ENCODE data around the gene SETD3. TPM values are rescaled to one million over a fixed set of nuclear protein-coding genes. Genes with fewer than 3 reads are reported as not detected.

SETD3 gene
- total RNA-seq, 2 donors from 2014 or later: 84.2 to 114 TPM

DNA sequence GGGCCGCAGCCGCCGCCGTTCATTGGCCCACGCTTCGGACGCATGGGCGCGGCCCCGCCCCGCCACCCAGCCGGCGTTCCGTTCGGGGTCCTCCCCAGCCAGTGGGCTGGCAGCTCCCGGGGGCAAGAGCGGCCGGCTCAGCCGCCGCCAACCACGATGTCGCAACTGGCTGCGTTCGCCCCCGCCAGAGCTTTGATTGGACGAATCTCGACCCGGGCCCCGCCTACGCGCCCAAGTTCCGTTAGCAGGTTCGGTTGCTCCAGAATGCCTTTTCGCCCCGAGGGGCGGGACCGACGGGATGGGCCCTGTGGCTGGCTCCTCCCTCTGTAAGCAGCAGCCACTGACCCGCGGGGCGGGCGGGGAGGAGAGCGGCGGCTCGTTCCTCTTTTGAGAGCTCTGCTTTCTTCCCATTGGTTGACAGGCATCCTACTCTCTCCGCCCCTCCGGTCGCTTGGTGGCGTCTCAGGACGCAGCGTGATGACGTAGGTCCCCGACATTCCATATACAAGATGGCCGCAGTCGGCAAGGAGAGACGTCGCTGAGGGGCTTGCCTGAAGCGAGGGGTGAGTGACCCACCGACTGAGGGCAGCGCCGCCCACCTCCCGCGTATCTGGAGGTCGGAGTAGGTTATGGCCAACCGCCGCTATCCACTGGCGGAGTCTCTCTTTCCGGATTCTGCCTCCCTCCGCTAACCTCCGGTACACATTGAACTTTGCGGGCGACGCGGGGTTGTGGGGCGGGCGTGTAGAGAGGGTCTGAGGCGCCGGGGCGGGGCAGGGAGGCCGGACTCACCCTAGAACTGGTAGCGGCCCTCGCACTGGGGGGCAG, 472 bp upstream of the SETD3 start, which contains the start of gene CCNK:
CCNK (plus strand) TSS at position 493 of the 828 bp plus-strand sequence. CDS start 11,269 bp downstream, outside the sequence.
- Histone ChIP-seq H3K27ac (peak within 1 kb of the TSS; percentile 92 to 95), H3K4me1 (peaks cover 0 to 53% of the 10 kb centered on the region in 2 donors)

DNA sequence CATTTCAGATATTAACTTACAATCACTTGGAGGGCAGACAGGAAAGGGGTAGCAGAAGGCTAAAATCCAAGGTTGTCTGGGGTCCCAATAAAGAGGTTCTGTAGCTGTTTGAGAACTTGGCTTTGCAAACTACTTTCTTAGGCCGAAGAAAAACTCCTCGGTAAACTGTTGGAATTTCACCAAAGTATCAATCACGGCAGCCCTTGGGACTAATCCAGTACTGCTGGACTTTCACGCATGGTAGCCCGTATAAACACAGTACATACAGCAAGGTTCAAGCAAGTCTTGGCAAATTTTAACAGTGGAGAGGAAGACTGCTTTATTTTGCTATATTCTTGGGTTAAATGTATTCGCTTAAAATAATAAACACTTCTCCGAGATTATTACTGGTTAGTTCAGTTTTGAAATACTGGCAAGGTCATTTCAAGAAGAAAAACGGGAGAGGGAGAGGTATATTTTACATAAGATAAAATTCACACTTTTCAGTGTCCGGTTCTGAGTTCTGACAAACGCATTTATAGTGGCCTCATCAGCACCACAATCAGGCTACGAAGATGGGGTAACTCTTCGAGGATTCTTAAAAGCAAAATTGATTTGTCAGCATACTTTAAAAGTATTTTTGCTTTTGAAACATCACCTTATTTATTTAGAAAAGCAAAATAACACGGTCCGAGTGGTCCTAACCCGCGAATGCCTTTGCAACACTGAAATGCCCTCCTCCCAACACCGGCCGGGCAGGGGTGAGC, 1.3 kb downstream of the SETD3 start:
- H3K4me1 ChIP-seq: peaks cover 0 to 64% of the 10 kb centered on the region in 2 donors
- no peaks in the 10 kb centered on the region for H3K36me3 ChIP-seq
- no peaks in the 10 kb centered on the region for H3K9me3 ChIP-seq
- TF ChIP-seq, protein P1, sequence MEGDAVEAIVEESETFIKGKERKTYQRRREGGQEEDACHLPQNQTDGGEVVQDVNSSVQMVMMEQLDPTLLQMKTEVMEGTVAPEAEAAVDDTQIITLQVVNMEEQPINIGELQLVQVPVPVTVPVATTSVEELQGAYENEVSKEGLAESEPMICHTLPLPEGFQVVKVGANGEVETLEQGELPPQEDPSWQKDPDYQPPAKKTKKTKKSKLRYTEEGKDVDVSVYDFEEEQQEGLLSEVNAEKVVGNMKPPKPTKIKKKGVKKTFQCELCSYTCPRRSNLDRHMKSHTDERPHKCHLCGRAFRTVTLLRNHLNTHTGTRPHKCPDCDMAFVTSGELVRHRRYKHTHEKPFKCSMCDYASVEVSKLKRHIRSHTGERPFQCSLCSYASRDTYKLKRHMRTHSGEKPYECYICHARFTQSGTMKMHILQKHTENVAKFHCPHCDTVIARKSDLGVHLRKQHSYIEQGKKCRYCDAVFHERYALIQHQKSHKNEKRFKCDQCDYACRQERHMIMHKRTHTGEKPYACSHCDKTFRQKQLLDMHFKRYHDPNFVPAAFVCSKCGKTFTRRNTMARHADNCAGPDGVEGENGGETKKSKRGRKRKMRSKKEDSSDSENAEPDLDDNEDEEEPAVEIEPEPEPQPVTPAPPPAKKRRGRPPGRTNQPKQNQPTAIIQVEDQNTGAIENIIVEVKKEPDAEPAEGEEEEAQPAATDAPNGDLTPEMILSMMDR (IDR thresholded peaks at IDR 0.05): no peak
- H3K27ac ChIP-seq: peak overlapping the region; percentile 90 to 95
- peak overlapping the region; percentile 84 to 97 for H3K4me3 ChIP-seq
- H3K27me3 ChIP-seq: no peaks in the 10 kb centered on the region
- no peak for DNase-seq (ENCODE audit: low spot score)

More for the DNA sequence above, 472 bp upstream of the SETD3 start, which contains the start of gene CCNK:
- DNase-seq (ENCODE audit: low spot score): peak; percentile 100
- TF ChIP-seq, protein P1 (IDR thresholded peaks at IDR 0.05): no peak
- Histone ChIP-seq H3K36me3 (no peaks in the 10 kb centered on the region), H3K27me3 (no peaks in the 10 kb centered on the region), H3K4me3 (peak within 1 kb of the TSS; percentile 97), H3K9me3 (no peaks in the 10 kb centered on the region)

DNA sequence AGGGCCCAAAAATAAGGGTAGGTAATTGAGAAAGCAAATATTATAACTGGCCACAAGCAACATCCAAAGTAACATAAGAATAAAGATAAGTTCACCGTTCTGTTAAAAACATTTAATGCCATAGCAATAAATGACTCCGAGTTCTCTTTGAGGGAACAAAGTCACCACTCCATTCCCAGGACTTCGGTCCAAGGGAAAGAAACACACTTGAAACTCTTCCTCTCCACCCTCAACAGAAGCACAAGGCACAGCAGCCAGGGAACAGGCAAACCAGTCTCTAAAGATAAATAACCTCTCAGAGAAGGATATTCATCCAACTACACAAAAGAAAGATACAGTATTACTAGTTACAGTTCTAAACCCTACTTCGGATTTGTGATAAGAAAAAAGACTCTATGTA, 2.5 kb downstream of the SETD3 start:
- Histone ChIP-seq H3K27me3 (no peaks in the 10 kb centered on the region), H3K4me1 (peaks cover 0 to 63% of the 10 kb centered on the region in 2 donors), H3K4me3 (no peak overlapping the region), H3K9me3 (no peaks in the 10 kb centered on the region), H3K36me3 (no peaks in the 10 kb centered on the region), H3K27ac (peak overlapping the region in 1 of 2 donors; percentile 90)
- TF ChIP-seq, protein P1 (IDR thresholded peaks at IDR 0.05): no peak
- no peak for DNase-seq (ENCODE audit: low spot score)

DNA sequence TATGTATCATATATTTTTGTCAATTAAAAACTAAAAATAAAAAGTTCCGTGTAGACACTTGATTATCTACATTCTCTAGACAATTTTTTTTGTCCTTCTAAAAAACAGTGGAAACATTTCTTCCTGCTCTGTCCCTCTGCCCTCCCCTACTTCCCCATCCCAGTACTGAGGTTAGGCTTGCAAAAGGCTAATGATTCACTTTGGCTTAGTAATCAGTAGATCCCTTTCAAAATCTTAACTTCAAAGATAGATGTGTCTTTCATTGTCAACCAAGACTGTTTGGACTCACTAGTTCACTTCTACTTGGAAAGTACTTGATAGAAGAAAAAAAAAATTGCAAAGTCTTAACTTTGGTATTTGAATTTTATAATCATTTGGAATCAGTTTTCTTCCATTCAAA, 3.8 kb downstream of the SETD3 start:
- Histone ChIP-seq H3K27ac (no peak overlapping the region), H3K9me3 (no peaks in the 10 kb centered on the region), H3K27me3 (no peaks in the 10 kb centered on the region), H3K4me3 (no peak overlapping the region), H3K36me3 (no peaks in the 10 kb centered on the region), H3K4me1 (peaks cover 0 to 54% of the 10 kb centered on the region in 2 donors)
- DNase-seq (ENCODE audit: low spot score): no peak
- TF ChIP-seq, protein P1 (IDR thresholded peaks at IDR 0.05): no peak

DNA sequence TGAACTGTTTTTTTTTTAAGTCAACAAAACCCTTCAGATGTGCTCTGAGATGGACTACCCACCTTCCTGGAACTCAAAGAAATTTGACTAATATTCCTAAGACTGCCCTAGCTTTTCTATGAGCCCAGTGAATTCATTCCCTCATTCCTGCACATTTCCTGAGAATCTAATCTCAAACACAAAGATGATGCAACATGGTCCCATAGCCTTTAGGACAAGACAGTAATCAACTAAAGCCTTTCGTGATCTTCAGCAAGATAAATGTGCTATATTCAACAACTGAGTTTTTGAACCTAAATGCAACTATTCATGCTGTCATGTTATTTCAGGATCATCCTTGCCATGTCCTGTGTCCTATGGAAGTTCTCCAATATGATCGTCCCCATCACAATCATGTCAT, 5.0 kb downstream of the SETD3 start:
- Histone ChIP-seq H3K4me1 (peaks cover 0 to 54% of the 10 kb centered on the region in 2 donors), H3K27ac (no peak overlapping the region)

More for the DNA sequence above, 5.0 kb downstream of the SETD3 start:
- Histone ChIP-seq H3K36me3 (no peaks in the 10 kb centered on the region), H3K4me3 (no peak overlapping the region), H3K27me3 (no peaks in the 10 kb centered on the region), H3K9me3 (no peaks in the 10 kb centered on the region)
- TF ChIP-seq, protein P1 (IDR thresholded peaks at IDR 0.05): no peak
- DNase-seq (ENCODE audit: low spot score): no peak
